Retinal pigment epithelial cell (primary cell): ENCODE results near the gene EDIL3.

Source experiments
- DNase-seq: peaks from one replicate; pipeline ENCODE4 v3.0.0-alpha.2; 2010; ENCODE audit warnings: low read depth
- H3K4me3 ChIP-seq: 2 replicates; pipeline ENCODE4 v1.5.1; 2011; ENCODE audit warnings: mild to moderate bottlenecking, low read length, control low read depth, moderate library complexity
- TF ChIP-seq, protein P1 (sequence below): conservative IDR thresholded peaks from 2 replicates; pipeline ENCODE4 v1.5.1; 2011; ENCODE audit warnings: low read depth, low read length, control low read depth, inconsistent platforms

Gene EDIL3

DNA sequence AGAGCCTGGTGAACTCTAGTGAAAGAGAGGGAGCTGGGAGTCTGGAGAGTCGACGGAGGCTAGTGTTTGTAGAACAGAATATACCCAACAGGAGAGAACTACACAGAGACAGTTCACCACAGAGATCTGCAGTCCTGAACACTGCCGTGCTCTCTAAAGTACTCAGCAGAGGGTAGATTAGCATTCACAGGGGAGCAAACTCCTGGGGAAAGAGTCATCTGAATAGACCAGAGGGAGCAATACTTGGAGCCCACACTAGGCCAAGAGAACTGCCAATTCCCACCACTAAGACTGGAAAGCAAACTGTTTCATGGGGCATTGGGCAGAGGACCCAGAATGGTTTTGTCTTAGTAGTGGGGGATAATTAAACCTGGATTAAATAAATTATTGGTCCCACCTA is 235.6 kb downstream of the EDIL3 start:
- no peak overlapping the region for H3K4me3 ChIP-seq
- DNase-seq: no peak
- TF ChIP-seq, protein P1, sequence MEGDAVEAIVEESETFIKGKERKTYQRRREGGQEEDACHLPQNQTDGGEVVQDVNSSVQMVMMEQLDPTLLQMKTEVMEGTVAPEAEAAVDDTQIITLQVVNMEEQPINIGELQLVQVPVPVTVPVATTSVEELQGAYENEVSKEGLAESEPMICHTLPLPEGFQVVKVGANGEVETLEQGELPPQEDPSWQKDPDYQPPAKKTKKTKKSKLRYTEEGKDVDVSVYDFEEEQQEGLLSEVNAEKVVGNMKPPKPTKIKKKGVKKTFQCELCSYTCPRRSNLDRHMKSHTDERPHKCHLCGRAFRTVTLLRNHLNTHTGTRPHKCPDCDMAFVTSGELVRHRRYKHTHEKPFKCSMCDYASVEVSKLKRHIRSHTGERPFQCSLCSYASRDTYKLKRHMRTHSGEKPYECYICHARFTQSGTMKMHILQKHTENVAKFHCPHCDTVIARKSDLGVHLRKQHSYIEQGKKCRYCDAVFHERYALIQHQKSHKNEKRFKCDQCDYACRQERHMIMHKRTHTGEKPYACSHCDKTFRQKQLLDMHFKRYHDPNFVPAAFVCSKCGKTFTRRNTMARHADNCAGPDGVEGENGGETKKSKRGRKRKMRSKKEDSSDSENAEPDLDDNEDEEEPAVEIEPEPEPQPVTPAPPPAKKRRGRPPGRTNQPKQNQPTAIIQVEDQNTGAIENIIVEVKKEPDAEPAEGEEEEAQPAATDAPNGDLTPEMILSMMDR: no peak

DNA sequence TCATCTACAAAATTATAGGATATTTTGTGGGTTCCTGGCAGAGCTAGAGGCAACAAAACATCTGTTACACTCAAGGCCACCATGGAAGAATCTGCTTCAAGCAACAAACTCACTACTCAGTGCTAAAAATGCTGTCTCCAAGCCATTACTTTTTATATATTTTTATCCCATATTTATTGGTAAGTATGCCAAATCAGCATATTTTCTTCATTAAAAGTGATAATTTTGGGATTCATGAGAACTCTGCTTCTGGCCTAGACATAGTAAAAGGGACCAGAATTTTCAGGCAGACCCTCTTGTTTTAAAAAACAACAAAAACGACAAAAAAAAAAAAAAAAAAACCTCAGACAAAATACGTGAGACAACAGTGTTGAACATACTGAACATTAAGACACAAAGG is 236.0 kb downstream of the EDIL3 start:
- H3K4me3 ChIP-seq: no peak overlapping the region
- TF ChIP-seq, protein P1: no peak
- DNase-seq: no peak

DNA sequence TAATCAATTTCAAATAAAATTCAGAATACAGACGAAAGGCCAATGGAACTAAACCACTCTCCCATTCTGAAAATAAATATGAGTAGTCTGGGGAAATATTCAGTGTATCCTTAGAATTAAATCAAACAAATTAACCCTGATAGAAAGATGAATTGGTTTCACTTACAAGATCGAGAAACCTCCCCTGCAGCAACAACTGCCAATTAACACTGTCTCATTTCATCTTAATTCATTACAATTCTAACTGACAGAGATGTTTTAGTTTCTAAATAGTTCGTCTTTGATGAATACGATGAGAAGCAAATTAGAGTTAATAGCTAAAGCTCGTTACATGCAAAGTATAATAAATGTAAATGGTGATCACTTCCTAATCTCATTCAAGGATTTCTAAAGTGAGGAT is 247.1 kb downstream of the EDIL3 start:
- TF ChIP-seq, protein P1: no peak
- no peak for DNase-seq
- H3K4me3 ChIP-seq: no peak overlapping the region

DNA sequence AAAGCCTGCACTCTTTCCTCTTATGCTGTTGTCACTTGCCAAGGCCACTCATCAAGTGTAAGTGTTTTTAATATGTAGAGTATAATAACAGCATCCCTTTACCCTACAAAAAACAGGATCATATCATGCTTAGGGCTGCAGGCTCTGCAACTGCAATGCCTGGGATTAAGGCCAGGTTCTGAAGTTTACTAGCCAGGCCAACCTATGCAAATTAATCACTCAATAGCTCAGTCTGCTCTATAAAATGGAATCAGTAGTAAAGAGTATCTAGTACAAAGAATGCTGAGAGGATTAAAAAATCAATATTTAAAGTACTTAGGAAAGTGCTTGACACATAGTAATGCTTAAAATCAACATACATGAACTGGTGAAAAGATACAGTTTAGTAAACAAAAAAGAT is 253.3 kb downstream of the EDIL3 start:
- no peak for DNase-seq
- no peak overlapping the region for H3K4me3 ChIP-seq
- TF ChIP-seq, protein P1: no peak

DNA sequence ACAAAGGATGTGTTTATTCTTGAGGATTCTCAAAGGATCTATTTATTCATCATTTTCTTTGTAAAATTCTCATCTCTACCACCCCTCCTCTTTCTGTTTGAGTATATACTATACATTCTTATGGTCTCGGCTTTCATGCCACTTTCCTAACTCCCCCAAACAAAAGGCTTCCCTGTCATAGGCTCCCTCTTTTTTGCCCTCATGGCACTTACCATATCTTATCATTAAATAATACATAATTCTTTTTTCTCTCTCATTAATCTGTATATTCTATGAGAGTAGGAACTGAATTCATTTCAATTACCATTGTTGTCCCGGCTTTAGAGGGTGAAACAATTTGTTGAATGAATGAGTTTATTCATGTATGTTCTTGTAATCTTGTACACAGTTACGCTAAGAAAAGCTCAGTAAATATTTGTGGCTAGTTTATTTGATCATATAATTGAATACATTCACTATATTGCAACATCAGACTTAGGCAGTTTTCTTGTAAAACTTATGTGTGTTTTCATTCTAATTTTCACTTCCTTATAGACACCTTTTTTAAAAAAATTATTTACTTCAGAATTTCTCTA is 254.6 kb downstream of the EDIL3 start:
- DNase-seq: no peak
- H3K4me3 ChIP-seq: no peak overlapping the region
- TF ChIP-seq, protein P1: no peak

DNA sequence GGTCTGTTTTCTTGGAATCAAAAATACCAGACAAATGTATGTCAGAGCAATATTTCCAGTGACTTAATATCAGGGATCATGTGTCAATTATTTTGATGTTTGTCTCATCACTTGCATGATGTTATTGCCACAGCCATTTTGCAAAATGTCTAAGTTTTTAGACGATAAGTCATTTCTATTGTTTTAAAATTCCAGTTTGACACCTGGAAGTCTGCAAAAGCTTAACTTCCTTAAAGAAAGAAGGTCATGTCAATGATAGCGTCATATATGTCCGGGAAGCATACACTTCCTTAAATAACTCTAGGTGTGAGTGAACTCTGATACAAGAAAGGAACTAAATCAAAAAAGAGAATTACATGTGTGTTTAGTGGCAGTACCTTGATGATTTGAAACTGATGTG is 259.5 kb downstream of the EDIL3 start:
- H3K4me3 ChIP-seq: no peak overlapping the region
- DNase-seq: no peak
- TF ChIP-seq, protein P1: no peak

DNA sequence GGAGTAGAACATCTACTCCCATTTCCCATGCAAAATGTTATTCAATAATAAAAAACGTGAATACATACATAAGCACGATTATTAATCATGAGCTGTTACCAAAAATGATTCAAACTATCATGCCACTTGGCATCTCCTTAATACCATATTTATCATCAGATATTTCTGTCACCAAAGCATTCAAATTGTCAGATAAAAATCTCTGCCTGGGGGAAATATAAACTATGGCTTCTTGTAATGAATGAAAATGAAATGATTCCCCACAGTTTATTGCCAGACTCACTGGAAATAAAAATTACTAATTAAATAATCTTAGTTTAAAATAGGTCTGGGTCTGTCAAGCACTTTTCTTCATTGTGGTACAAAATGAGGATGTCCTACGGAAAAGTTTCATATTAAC is 265.4 kb downstream of the EDIL3 start:
- DNase-seq: no peak
- TF ChIP-seq, protein P1: no peak
- H3K4me3 ChIP-seq: no peak overlapping the region
